B cell (primary cell): ENCODE measurements around the gene TSPO. TPM values are rescaled to one million over a fixed set of nuclear protein-coding genes. Genes with fewer than 3 reads are reported as not detected.
A peak's percentile ranks its signal among the peaks of the same experiment; 100 is the strongest.
"Not testable (repeated sequence)": the region's sequence is repeated elsewhere in the genome, so short reads cannot be mapped to it uniquely, and the experiment has no call there.

Source experiments
- ATAC-seq: fragments of 200-7000 bp; cut with Tn5 transposase; one replicate; pipeline ENCODE4 v1.10.0; 2021; ENCODE audit warnings: low read depth, mild to moderate bottlenecking, moderate number of reproducible peaks, moderate library complexity
- CTCF ChIA-PET: fragments of 350-600 bp; sonication (Branson Sonifier 250); formaldehyde crosslinking; loops from one replicate; lab custom pipeline; 2021; ENCODE audit warnings: antibody characterized with exemption, inconsistent platforms; lab: Charles Lee
- POLR2A ChIA-PET: fragments of 350-600 bp; sonication (Branson Sonifier 250); formaldehyde crosslinking; loops from one replicate; lab custom pipeline; 2021; ENCODE audit warnings: antibody characterized with exemption; lab: Charles Lee
- DNase-seq: peaks from one replicate; pipeline ENCODE4 v3.0.0; 2013
- H2AFZ ChIP-seq: 2 replicates; pipeline ENCODE4 v1.6.1; 2012; ENCODE audit warnings: mild to moderate bottlenecking, low read depth, low read length; ENCODE audit not compliant: insufficient read depth, poor library complexity, severe bottlenecking
- H3K27ac ChIP-seq, 2 donors: 1 replicate in 1 of 2; 2 replicates in 1 of 2; pipeline ENCODE4 v1.5.1; 2012 to 2013; ENCODE audit warnings: low read length in 2 of 2, mild to moderate bottlenecking in 2 of 2, moderate library complexity in 1 of 2
- H3K27me3 ChIP-seq, 4 experiments: fragments of 200-600 bp in 1 of 4; sonication (generic) in 1 of 4; replicated peaks in 1 of 4; 1 replicate in 2 of 4; 2 replicates in 2 of 4; pipeline versions ENCODE4 v1.6.1 to v1.7.0; 2013 to 2016; ENCODE audit warnings: low read length in 3 of 4, mild to moderate bottlenecking in 2 of 4, mixed read lengths in 1 of 4, moderate library complexity in 1 of 4; ENCODE audit not compliant: insufficient read depth in 4 of 4, control insufficient read depth in 3 of 4; ENCODE audit errors: control extremely low read depth in 1 of 4
- H3K36me3 ChIP-seq, 2 experiments: replicated peaks in 1 of 2; 1 replicate in 1 of 2; 2 replicates in 1 of 2; pipeline versions ENCODE4 v1.6.1 to v1.7.1; 2013; ENCODE audit warnings: low read length in 1 of 2; ENCODE audit not compliant: insufficient read depth in 2 of 2, control insufficient read depth in 1 of 2; ENCODE audit errors: control extremely low read depth in 1 of 2, extremely low read depth in 1 of 2
- H3K4me1 ChIP-seq, 2 donors: fragments of 200-600 bp in 1 of 2; sonication (generic) in 1 of 2; 1 replicate in 1 of 2; 2 replicates in 1 of 2; pipeline versions ENCODE4 v1.5.1 to v1.6.1; 2013 to 2017; ENCODE audit warnings: low read length in 2 of 2; ENCODE audit not compliant: control insufficient read depth in 2 of 2, insufficient read depth in 2 of 2
- H3K4me2 ChIP-seq: replicated peaks from 2 replicates; pipeline ENCODE3; 2012; ENCODE audit warnings: mild to moderate bottlenecking, low read depth, low read length; ENCODE audit not compliant: poor library complexity, severe bottlenecking
- H3K4me3 ChIP-seq, 5 experiments: fragments of 200-600 bp in 1 of 5; sonication (generic) in 1 of 5; 1 replicate in 3 of 5; 2 replicates in 2 of 5; pipeline versions ENCODE4 v1.5.1 to v1.7.0; 2011 to 2016; ENCODE audit warnings: low read length in 4 of 5, mild to moderate bottlenecking in 4 of 5, low read depth in 2 of 5, control low read depth in 1 of 5, moderate library complexity in 1 of 5; ENCODE audit not compliant: insufficient read depth in 1 of 5; ENCODE audit errors: control extremely low read depth in 1 of 5, extremely low read depth in 1 of 5
- H3K79me2 ChIP-seq: fragments of 200-600 bp; sonication (generic); one replicate; pipeline ENCODE4 v1.6.0; 2016; ENCODE audit warnings: low read length; ENCODE audit not compliant: control insufficient read depth, insufficient read depth
- H3K9ac ChIP-seq: fragments of 200-600 bp; sonication (generic); 2 replicates; pipeline ENCODE4 v1.6.1; 2017; ENCODE audit warnings: mild to moderate bottlenecking, low read length, moderate library complexity
- H3K9me3 ChIP-seq, 3 donors: one replicate each; pipeline versions ENCODE4 v1.6.1 to v1.7.1; 2013; ENCODE audit warnings: low read length in 2 of 3; ENCODE audit not compliant: control insufficient read depth in 2 of 3, insufficient read depth in 1 of 3; ENCODE audit errors: control extremely low read depth in 1 of 3
- H4K20me1 ChIP-seq: 2 replicates; pipeline ENCODE4 v1.6.0; 2012; ENCODE audit warnings: mild to moderate bottlenecking, low read length; ENCODE audit not compliant: insufficient read depth, control insufficient read depth, poor library complexity, severe bottlenecking
- H3K27ac Mint-ChIP-seq: one replicate; pipeline ENCODE4 v1.8.0; 2021; ENCODE audit warnings: mixed read lengths
- H3K27me3 Mint-ChIP-seq: one replicate; pipeline ENCODE4 v1.8.0; 2021; ENCODE audit warnings: mixed read lengths
- H3K4me1 Mint-ChIP-seq: one replicate; pipeline ENCODE4 v1.8.0; 2021; ENCODE audit warnings: mixed read lengths
- H3K4me3 Mint-ChIP-seq: one replicate; pipeline ENCODE4 v1.8.0; 2021; ENCODE audit warnings: mixed read lengths
- H3K9me3 Mint-ChIP-seq: one replicate; pipeline ENCODE4 v1.8.0; 2022; ENCODE audit warnings: mixed read lengths; ENCODE audit not compliant: insufficient read depth
- EZH2 ChIP-seq: IDR thresholded peaks from 2 replicates; pipeline ENCODE4 v1.6.1; 2012; ENCODE audit warnings: borderline replicate concordance, low read depth, mild to moderate bottlenecking, moderate library complexity, low read length; ENCODE audit not compliant: insufficient read depth, poor library complexity, severe bottlenecking
- WGBS: methylation state at CpG from one replicate; pipeline ENCODE4 v1.1.5; 2013; ENCODE audit warnings: missing lambda C conversion rate; ENCODE audit not compliant: insufficient coverage; 5-methylcytosine and 5-hydroxymethylcytosine counted together
- intact Hi-C: fragments of 100-400 bp; cut with micrococcal nuclease; formaldehyde crosslinking; loops from one replicate; pipeline ENCODE4 v1.10.0; 2022
- polyA minus RNA-seq: library from RNA; depleted of rRNA, polyadenylated mRNA; stranded (reverse); fragments of >200 nt; gene quantifications from 2 replicates; pipeline ENCODE4 v1.2.3, GENCODE V29; 2012
- polyA plus RNA-seq: library from polyadenylated mRNA; depleted of rRNA; stranded (reverse); fragments of >200 nt; gene quantifications from 2 replicates; pipeline ENCODE4 v1.2.3, GENCODE V29; 2012
- total RNA-seq, 2 donors: library from RNA; stranded (reverse); fragments of 120-200 nt in 1 of 2; gene quantifications; 1 replicate in 1 of 2; 2 replicates in 1 of 2; pipeline versions ENCODE4 v1.2.3 to v1.2.4, GENCODE V29; 2013 to 2022
- TF ChIP-seq, protein P1 (sequence below): fragments of 200-600 bp; IDR thresholded peaks from one replicate; pipeline ENCODE4 v1.8.0; 2022; ENCODE audit warnings: antibody characterized with exemption, mild to moderate bottlenecking

TSPO gene
- total RNA-seq, result 54.9 and 56.2 TPM in 2 replicates
- total RNA-seq (2013), result 49.6 TPM
- polyA plus RNA-seq, result 61.5 and 94.2 TPM in 2 replicates
- polyA minus RNA-seq, result 82.7 and 85.0 TPM in 2 replicates

- peak within 1 kb of the TSS; percentile 55 to 61 for H3K27ac ChIP-seq
- WGBS, result 2% methylated on average over 73 of the region's 75 CpGs
- no peaks in the 10 kb centered on the region for H3K27me3 Mint-ChIP-seq
- peak within 1 kb of the TSS; percentile 92 for H3K4me3 Mint-ChIP-seq
- H3K4me2 ChIP-seq, result peak within 1 kb of the TSS; percentile 99
- H3K9me3 ChIP-seq, result no peaks in the 10 kb centered on the region
- no peaks in the 10 kb centered on the region for H3K27me3 ChIP-seq
- H3K36me3 ChIP-seq, result no peaks in the 10 kb centered on the region
- H3K9ac ChIP-seq, result peak within 1 kb of the TSS; percentile 85
- peaks cover 25% of the 10 kb centered on the region for H3K79me2 ChIP-seq
- intact Hi-C loops, result loop anchor here (2.0 kb wide), 1 partner anchor 35 kb away; the partner anchor contains the start of gene TTLL12
- peak within 1 kb of the TSS; percentile 56 to 89 (median 85) for H3K4me3 ChIP-seq
- peaks cover 47% of the 10 kb centered on the region for H3K4me1 Mint-ChIP-seq
- H4K20me1 ChIP-seq, result peaks cover 12% of the 10 kb centered on the region
- H3K27ac Mint-ChIP-seq, result peak within 1 kb of the TSS; percentile 88
- DNase-seq (peak; percentile 69), ATAC-seq (peak; percentile 71)
- no peaks in the 10 kb centered on the region for H3K9me3 Mint-ChIP-seq
- CTCF ChIA-PET, result interaction anchor here (2.6 kb wide), 1 partner anchor 14 kb away, joined by 10 read pairs; no protein-coding TSS in a partner anchor
- POLR2A ChIA-PET, result interaction anchor here (0.5 to 1.4 kb wide), 6 partner anchors 9 to 614 kb away, joined by 3 to 10 read pairs (median 4); partner anchors contain the start of genes MCAT and TTLL12
- H2AFZ ChIP-seq, result peak within 1 kb of the TSS; percentile 95
- TF ChIP-seq EZH2, result no peak
- TF ChIP-seq, protein P1, sequence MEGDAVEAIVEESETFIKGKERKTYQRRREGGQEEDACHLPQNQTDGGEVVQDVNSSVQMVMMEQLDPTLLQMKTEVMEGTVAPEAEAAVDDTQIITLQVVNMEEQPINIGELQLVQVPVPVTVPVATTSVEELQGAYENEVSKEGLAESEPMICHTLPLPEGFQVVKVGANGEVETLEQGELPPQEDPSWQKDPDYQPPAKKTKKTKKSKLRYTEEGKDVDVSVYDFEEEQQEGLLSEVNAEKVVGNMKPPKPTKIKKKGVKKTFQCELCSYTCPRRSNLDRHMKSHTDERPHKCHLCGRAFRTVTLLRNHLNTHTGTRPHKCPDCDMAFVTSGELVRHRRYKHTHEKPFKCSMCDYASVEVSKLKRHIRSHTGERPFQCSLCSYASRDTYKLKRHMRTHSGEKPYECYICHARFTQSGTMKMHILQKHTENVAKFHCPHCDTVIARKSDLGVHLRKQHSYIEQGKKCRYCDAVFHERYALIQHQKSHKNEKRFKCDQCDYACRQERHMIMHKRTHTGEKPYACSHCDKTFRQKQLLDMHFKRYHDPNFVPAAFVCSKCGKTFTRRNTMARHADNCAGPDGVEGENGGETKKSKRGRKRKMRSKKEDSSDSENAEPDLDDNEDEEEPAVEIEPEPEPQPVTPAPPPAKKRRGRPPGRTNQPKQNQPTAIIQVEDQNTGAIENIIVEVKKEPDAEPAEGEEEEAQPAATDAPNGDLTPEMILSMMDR, result no peak
- peaks cover 38 to 59% of the 10 kb centered on the region in 2 donors for H3K4me1 ChIP-seq
These were observed at the start of gene TSPO for GRCh38 chr22:43151251-43152002. TSS of gene TSPO (plus strand) at chr22:43151559. CDS start at chr22:43159239, 7,680 bp downstream.

- H2AFZ ChIP-seq, H3K9me3 ChIP-seq, DNase-seq, H3K79me2 ChIP-seq, POLR2A ChIA-PET, H3K4me3 ChIP-seq, CTCF ChIA-PET, H3K27ac ChIP-seq, H3K27ac Mint-ChIP-seq, H3K4me1 Mint-ChIP-seq, H3K4me2 ChIP-seq, ATAC-seq, H3K36me3 ChIP-seq, H3K4me3 Mint-ChIP-seq, H4K20me1 ChIP-seq, H3K9me3 Mint-ChIP-seq, intact Hi-C loops, H3K4me1 ChIP-seq, H3K9ac ChIP-seq: not testable (repeated sequence)
- H3K27me3 ChIP-seq, result peaks cover 0 to 23% (median 2%) of the 10 kb centered on the region in 4 experiments
- peaks cover 14% of the 10 kb centered on the region for H3K27me3 Mint-ChIP-seq
- 84% methylated on average over 12 of the region's 15 CpGs for WGBS
These were observed 47.2 kb upstream of the TSPO start for GRCh38 chr22:43104056-43104625.

- H3K79me2 ChIP-seq, intact Hi-C loops, CTCF ChIA-PET, H3K4me2 ChIP-seq, H3K9me3 Mint-ChIP-seq, H3K36me3 ChIP-seq, H3K9me3 ChIP-seq, H4K20me1 ChIP-seq, H3K4me3 Mint-ChIP-seq, H2AFZ ChIP-seq, H3K4me1 Mint-ChIP-seq, POLR2A ChIA-PET, DNase-seq, H3K4me1 ChIP-seq, H3K27ac Mint-ChIP-seq, ATAC-seq, H3K27ac ChIP-seq, H3K4me3 ChIP-seq, H3K9ac ChIP-seq: not testable (repeated sequence)
- no CpG with 5 or more reads among the region's 3 CpGs for WGBS
- H3K27me3 Mint-ChIP-seq, result peaks cover 14% of the 10 kb centered on the region
- H3K27me3 ChIP-seq, result peaks cover 0 to 30% (median 5%) of the 10 kb centered on the region in 4 experiments
These were observed 46.4 kb upstream of the TSPO start for GRCh38 chr22:43104950-43105349.
